Skeletal muscle satellite cell (primary cell): Measurements from ENCODE around the gene VIPR1.

Experiments
- H3K27me3 ChIP-seq: 2 replicates; pipeline ENCODE4 v1.7.0; 2013; ENCODE audit warnings: low read length; ENCODE audit not compliant: control insufficient read depth, insufficient read depth
- H3K36me3 ChIP-seq: 2 replicates; pipeline ENCODE4 v1.7.0; 2013; ENCODE audit warnings: mild to moderate bottlenecking, control low read depth, low read length; ENCODE audit not compliant: insufficient read depth
- H3K4me1 ChIP-seq: 2 replicates; pipeline ENCODE4 v1.7.0; 2013; ENCODE audit warnings: low read length; ENCODE audit not compliant: control insufficient read depth, insufficient read depth
- H3K4me2 ChIP-seq: 2 replicates; pipeline ENCODE4 v1.7.0; 2013; ENCODE audit warnings: mild to moderate bottlenecking, low read length
- H3K4me3 ChIP-seq: 2 replicates; pipeline ENCODE4 v1.7.0; 2013; ENCODE audit warnings: low read length
- H3K9ac ChIP-seq: 2 replicates; pipeline ENCODE4 v1.7.0; 2013; ENCODE audit warnings: mild to moderate bottlenecking, low read depth, low read length, moderate library complexity
- H3K9me3 ChIP-seq: replicated peaks from 2 replicates; pipeline ENCODE4 v1.7.0; 2013; ENCODE audit warnings: mild to moderate bottlenecking, control low read depth, low read length

The VIPR1 gene

GRCh38 chr3:42515976-42516375 lies 13.5 kb downstream of the VIPR1 start:
- H3K36me3 ChIP-seq = no peaks in the 10 kb centered on the region
- no peak overlapping the region for H3K9ac ChIP-seq

DNA sequence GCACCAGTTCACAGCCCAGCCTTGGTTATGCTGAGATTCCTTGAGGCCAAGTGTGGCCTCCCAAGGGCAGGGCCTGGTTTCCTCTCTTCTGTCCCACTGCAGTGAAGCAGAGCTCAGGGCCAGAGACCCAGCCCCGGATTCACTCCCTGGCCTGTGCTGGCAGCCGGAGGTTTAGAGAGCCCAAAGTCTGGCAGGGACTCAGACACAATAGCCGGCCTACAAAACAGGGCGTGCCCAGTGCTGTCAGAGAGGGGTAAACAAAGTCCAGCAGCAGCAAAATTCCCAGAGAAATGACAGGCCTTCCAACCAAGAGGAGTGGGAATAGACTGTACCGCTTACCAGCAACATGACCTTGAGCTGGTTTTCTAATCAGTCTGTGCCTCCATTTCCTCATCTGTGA lies 14.0 kb downstream of the VIPR1 start:
- no peaks in the 10 kb centered on the region for H3K4me1 ChIP-seq
- H3K9me3 ChIP-seq = no peaks in the 10 kb centered on the region
- H3K9ac ChIP-seq = no peak overlapping the region
- no peak overlapping the region for H3K4me2 ChIP-seq
- no peaks in the 10 kb centered on the region for H3K36me3 ChIP-seq
- H3K4me3 ChIP-seq = no peak overlapping the region
- H3K27me3 ChIP-seq = peaks cover 10% of the 10 kb centered on the region

More at GRCh38 chr3:42515976-42516375, 13.5 kb downstream of the VIPR1 start:
- no peaks in the 10 kb centered on the region for H3K4me1 ChIP-seq
- H3K9me3 ChIP-seq = no peaks in the 10 kb centered on the region
- no peak overlapping the region for H3K4me2 ChIP-seq
- H3K27me3 ChIP-seq = peaks cover 14% of the 10 kb centered on the region
- H3K4me3 ChIP-seq = no peak overlapping the region

GRCh38 chr3:42517117-42517516 lies 14.7 kb downstream of the VIPR1 start:
- H3K9me3 ChIP-seq = no peaks in the 10 kb centered on the region
- H3K36me3 ChIP-seq = no peaks in the 10 kb centered on the region
- H3K4me1 ChIP-seq = no peaks in the 10 kb centered on the region
- no peak overlapping the region for H3K9ac ChIP-seq
- peaks cover 3% of the 10 kb centered on the region for H3K27me3 ChIP-seq
- no peak overlapping the region for H3K4me3 ChIP-seq
- no peak overlapping the region for H3K4me2 ChIP-seq

DNA sequence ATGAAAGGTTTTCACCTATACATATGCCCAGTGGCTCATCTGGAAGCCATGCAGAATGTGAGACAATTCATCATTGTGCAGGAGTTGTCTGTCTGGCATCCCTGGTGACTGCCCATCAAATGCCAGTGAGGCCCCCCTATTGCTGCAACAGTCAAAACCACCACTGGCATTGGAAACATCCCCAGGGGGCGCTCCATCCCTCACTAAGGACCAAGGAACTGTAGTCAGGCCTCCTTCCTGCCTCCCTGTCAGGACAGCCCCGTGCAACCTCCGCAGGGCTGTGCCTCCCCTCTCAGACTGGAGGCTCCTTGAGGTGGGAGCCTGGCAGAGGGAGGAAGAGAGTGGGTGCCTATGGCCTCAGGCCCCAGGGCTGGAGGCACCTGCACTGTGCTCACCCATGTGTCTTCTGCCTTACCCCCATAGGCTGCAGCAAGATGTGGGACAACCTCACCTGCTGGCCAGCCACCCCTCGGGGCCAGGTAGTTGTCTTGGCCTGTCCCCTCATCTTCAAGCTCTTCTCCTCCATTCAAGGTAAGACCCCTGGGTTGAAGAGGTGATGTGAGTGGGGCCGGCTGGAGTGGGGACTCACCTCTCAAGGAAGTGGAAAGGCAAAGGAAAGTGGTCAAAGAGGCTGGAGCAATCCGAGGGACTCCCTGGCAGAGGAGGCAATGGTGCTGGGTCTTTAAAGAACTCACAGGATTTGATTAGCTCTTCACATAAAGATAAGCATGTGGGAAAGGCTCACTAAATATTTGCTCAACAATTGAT lies 16.5 kb downstream of the VIPR1 start:
- Histone ChIP-seq H3K9ac (no peak overlapping the region), H3K9me3 (no peaks in the 10 kb centered on the region), H3K4me3 (no peak overlapping the region), H3K27me3 (no peaks in the 10 kb centered on the region), H3K36me3 (no peaks in the 10 kb centered on the region), H3K4me2 (no peak overlapping the region), H3K4me1 (no peaks in the 10 kb centered on the region)

DNA sequence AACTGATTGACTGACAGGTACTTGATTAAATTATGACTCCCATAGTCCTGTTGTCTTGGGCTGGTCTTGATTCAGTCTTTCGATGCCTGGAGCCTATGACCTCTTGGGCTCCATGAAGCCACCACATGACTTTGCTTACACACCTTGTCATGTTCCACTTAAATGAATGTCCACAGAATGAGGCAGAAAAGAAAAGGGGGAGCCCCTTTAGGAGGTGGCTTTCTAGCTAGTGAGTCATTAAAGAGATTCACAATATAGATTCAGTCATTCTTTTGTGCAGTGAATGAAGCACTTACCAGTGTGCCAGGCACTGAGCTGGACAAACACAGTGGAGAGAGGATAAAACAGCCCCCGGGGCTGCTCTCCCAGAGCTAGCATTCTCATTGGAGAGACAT lies 17.1 kb downstream of the VIPR1 start:
- Histone ChIP-seq H3K4me3 (no peak overlapping the region), H3K4me2 (no peak overlapping the region), H3K27me3 (no peaks in the 10 kb centered on the region), H3K9ac (no peak overlapping the region), H3K4me1 (no peaks in the 10 kb centered on the region), H3K36me3 (no peaks in the 10 kb centered on the region), H3K9me3 (no peaks in the 10 kb centered on the region)

DNA sequence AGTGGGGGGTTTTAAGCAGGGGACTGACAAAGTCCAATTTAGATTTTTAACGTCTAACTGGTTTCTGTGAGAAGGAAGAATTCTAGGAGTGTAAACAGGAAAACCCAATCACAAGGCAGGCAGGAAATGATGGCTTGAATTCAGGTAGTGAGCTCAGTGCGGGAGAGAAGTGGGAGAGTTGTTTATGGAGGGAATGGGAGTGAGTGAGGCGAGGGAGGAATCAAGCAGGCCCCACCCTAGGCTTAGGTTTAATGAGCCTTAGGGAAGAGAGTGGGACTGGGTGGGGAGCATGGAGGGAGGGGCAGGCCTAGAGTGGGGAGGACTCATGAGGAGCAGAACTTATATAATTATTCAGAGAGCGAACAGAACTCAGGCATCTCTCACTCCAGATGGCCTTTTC lies 17.9 kb downstream of the VIPR1 start:
- Histone ChIP-seq H3K4me1 (no peaks in the 10 kb centered on the region), H3K36me3 (no peaks in the 10 kb centered on the region)

GRCh38 chr3:42520906-42521305 lies 18.5 kb downstream of the VIPR1 start:
- Histone ChIP-seq H3K27me3 (no peaks in the 10 kb centered on the region), H3K9ac (no peak overlapping the region), H3K36me3 (no peaks in the 10 kb centered on the region), H3K9me3 (no peaks in the 10 kb centered on the region), H3K4me1 (no peaks in the 10 kb centered on the region), H3K4me3 (no peak overlapping the region), H3K4me2 (no peak overlapping the region)

More for the DNA sequence above, 17.9 kb downstream of the VIPR1 start:
- Histone ChIP-seq H3K4me3 (no peak overlapping the region), H3K4me2 (no peak overlapping the region), H3K27me3 (no peaks in the 10 kb centered on the region), H3K9me3 (no peaks in the 10 kb centered on the region), H3K9ac (no peak overlapping the region)

GRCh38 chr3:42524751-42525150 lies 22.3 kb downstream of the VIPR1 start:
- Histone ChIP-seq H3K4me2 (no peak overlapping the region), H3K27me3 (peaks cover 5% of the 10 kb centered on the region), H3K4me3 (no peak overlapping the region), H3K36me3 (no peaks in the 10 kb centered on the region), H3K9ac (no peak overlapping the region), H3K9me3 (no peaks in the 10 kb centered on the region), H3K4me1 (no peaks in the 10 kb centered on the region)

DNA sequence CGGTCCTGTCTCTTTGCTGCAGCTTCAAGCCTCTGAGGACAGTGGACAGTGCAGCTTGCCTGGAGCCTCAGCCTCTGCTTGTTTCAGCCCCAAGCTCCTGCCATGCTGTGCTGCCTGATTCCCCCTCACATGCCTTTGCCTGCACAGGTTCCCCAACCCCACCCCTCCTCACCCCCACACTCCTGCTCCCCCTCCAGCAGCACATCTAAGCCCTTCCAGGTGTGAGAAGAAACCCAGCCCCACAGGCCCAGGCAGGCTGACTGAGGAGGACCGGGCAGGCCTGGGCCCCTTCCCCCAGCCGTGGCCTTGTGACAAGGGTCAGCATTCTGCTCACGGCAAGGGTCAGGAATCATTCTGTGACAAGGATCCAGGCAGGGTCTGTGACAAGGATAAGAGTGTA lies 22.8 kb downstream of the VIPR1 start:
- Histone ChIP-seq H3K4me1 (no peaks in the 10 kb centered on the region), H3K36me3 (no peaks in the 10 kb centered on the region), H3K4me2 (no peak overlapping the region), H3K9me3 (no peaks in the 10 kb centered on the region), H3K9ac (no peak overlapping the region), H3K27me3 (peaks cover 5% of the 10 kb centered on the region), H3K4me3 (no peak overlapping the region)

DNA sequence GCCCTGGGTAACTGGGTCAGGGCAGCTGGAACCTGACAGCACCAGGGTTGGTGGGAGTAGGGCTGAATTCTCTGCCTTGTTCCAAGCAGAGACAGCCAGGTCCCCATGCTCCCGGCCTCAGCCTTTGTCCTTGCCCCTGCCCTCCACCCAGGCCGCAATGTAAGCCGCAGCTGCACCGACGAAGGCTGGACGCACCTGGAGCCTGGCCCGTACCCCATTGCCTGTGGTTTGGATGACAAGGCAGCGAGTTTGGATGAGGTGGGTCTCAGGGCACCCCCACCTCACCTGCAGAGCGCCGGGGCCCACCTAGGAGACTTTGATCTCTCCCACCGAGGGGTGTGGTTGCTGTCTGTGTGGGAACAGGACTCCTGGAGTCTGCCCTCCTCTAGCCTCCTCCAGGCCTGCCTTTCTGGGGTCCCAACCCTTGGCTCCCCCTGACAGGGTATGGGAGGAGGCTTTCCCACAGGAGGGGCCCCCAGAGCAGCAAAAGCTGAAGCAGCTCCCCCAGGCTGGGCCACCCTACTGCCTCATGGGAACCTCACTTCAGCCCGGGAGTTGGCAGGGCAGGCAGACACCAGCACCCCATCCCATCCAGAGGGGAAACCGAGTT lies 23.4 kb downstream of the VIPR1 start:
- Histone ChIP-seq H3K4me1 (no peaks in the 10 kb centered on the region), H3K36me3 (no peaks in the 10 kb centered on the region), H3K9ac (no peak overlapping the region), H3K27me3 (peaks cover 5% of the 10 kb centered on the region), H3K4me2 (no peak overlapping the region), H3K4me3 (no peak overlapping the region), H3K9me3 (no peaks in the 10 kb centered on the region)

GRCh38 chr3:42526616-42527367 lies 24.3 kb downstream of the VIPR1 start:
- Histone ChIP-seq H3K9me3 (no peaks in the 10 kb centered on the region), H3K4me3 (no peak overlapping the region), H3K4me1 (no peaks in the 10 kb centered on the region), H3K4me2 (no peak overlapping the region), H3K27me3 (peaks cover 10% of the 10 kb centered on the region), H3K9ac (no peak overlapping the region), H3K36me3 (no peaks in the 10 kb centered on the region)
